GM10847 (cell line): Measurements from ENCODE around the gene HSPB9.

Experiments used
- POLR2A ChIP-seq: IDR thresholded peaks from 2 replicates; pipeline ENCODE4 v1.6.1; 2011; ENCODE audit not compliant: insufficient read length; ENCODE audit errors: extremely low read depth

Gene HSPB9

GRCh38 chr17:42153919-42154742 lies 31.5 kb downstream of the HSPB9 start:
- TF ChIP-seq POLR2A: no peak

GRCh38 chr17:42155614-42156045 lies 33.0 kb downstream of the HSPB9 start:
- no peak for TF ChIP-seq POLR2A

GRCh38 chr17:42159796-42160530 lies 37.4 kb downstream of the HSPB9 start:
- TF ChIP-seq POLR2A: no peak

DNA sequence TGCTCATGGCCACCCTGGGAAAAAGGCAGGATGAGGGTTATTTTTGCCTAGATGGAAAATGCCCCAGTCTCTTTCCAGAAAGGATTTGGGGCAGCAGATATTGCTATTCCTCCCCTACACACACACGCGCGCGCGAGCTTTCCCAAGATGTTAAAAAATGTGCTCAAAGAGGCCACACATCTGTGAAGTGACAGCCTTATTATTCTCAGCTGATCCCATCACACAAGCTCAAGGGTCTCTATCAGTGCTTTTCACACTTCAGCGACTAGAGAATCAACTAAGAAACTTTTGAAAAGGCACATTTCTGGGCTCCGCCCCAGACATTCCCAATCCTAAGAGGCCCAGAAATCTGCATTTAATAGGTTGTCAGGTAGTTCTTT lies 37.9 kb downstream of the HSPB9 start:
- no peak for TF ChIP-seq POLR2A

GRCh38 chr17:42163113-42163512 lies 40.5 kb downstream of the HSPB9 start:
- no peak for TF ChIP-seq POLR2A

DNA sequence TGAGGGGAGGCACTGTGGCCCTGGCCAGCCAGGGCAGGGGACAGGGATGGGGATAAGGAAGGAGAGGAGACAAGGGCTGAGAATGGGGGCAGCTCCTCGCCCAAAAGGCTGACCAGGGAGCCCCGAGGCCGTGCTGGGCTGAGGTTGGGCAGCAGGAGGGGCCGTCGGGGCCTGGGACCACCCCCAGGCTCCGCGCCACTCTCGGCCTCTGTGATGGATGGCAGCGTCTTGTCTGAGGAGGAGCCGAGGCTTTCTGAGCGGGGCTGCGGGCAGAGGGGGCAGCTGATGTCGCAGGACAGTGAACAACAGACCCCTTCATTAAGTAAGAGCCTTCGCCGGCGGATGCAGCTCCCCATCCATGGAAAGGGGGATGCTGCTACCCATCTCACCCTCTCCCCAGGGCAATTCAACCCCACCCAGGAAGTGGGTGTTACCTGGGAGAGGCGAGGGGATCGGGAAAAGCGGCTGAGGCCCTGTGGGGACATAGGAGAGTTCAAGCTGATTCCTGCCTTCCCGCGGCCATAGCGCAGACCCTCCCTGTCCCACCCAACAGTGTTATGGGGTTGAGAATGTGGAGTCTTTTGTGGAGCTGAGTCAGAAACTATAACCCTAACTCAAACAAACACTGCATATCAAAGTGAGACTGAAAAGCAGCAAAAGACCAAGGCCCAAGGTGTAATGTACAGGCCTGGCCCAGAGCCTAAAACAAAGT lies 41.2 kb downstream of the HSPB9 start:
- no peak for TF ChIP-seq POLR2A

DNA sequence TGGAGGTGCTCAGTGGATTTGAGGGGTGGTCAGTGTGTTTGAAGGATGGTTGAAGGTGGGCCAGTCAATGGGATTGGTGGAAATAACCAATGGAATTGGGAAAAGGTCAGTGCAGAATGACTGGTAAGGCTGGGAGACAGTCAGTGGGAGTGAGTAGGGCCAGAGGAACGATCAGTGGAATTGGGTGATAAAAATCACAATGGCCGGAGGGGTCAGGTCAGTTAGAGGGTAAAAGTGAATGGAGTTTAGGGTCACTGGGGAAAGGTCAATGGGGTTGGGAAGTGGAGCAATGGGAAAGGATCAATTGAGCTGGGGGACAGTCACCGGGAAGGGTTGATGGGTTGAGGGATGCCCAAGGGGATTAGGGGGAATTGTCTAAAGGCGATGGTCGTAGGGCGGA lies 43.1 kb downstream of the HSPB9 start:
- no peak for TF ChIP-seq POLR2A

- TF ChIP-seq POLR2A: no peak
These were observed 43.7 kb downstream of the HSPB9 start for GRCh38 chr17:42166196-42166763.

DNA sequence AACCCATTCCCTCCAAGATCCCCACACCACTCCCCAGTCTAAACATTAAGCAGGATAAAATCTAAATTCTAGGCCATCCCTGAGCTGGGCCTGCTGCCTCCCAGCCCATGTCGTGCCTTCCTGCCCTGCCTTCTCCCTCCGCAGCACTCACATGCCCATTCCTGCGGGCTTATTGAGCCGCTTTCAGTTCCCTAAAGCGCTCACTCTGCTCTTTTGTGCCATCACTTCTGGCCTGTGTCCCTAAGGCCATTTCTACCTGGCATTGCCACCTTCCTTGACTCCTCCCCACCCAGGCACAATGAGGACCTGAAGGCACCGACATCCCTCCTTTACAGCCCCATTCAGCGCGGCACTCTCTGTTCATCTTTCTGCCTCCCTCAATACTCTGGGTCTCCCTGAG lies 45.2 kb downstream of the HSPB9 start:
- TF ChIP-seq POLR2A: no peak

- TF ChIP-seq POLR2A: no peak
These were observed 46.7 kb downstream of the HSPB9 start for GRCh38 chr17:42169351-42169750.

DNA sequence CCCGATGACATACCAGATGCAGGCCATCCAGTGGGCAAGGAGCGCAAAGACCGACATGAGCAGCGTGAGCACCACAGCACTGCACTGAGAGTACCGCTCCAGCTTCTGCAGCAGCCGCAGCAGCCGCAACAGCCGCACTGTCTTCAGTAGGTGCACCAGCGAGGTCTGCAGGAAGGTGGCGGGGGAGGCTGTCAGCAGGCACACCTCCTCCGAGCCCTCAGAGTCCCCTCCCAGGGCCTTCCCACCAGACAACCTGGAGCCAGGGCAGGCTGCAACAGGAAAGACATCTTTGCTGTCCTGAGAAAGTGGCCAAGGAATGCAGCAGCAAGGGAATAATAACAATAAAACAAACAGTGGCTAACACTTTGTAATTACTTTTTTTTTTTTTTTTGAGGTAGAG lies 49.2 kb downstream of the HSPB9 start:
- TF ChIP-seq POLR2A: no peak
